ENCODE data around the gene SLC25A23.
A peak's percentile ranks its signal among the peaks of the same experiment; 100 is the strongest.
"Not testable (repeated sequence)": the region's sequence is repeated elsewhere in the genome, so short reads cannot be mapped to it uniquely, and the experiment has no call there.

Gene SLC25A23

GRCh38 chr19:6508028-6508771, 48.6 kb upstream of the SLC25A23 start:
- not testable (repeated sequence) for H3K9me3 ChIP-seq (ENCODE audit: control insufficient read depth, insufficient read depth, low read depth, low read length); H3K4me1 ChIP-seq (ENCODE audit: control insufficient read depth, insufficient read depth, low read length); H3K27ac ChIP-seq (ENCODE audit: extremely low read depth, low read depth, low read length); H3K4me3 ChIP-seq (ENCODE audit: low read depth, low read length); H3K36me3 ChIP-seq (ENCODE audit: control insufficient read depth in 2 of 2, insufficient read depth in 1 of 2, low read length in 2 of 2)
- CTCF ChIA-PET: interaction anchor here (0.6 kb wide), 1 partner anchor 1761 kb away, joined by 3 read pairs; no protein-coding TSS in a partner anchor
- POLR2A ChIA-PET: interaction anchor here (0.6 to 1.4 kb wide), 2 partner anchors 9 to 412 kb away, joined by 3 to 7 read pairs; no protein-coding TSS in a partner anchor
- TF ChIP-seq GLIS1 (tag by site-specific recombination; IDR thresholded peaks at IDR 0.05): peak; percentile 65

- TF ChIP-seq SP2 (tag by site-specific recombination; IDR thresholded peaks at IDR 0.05) (0 out of 2 replicates have a peak, but pooled peaks have one; percentile 14), ZNF529 (tag by site-specific recombination; IDR thresholded peaks at IDR 0.05; ENCODE audit: insufficient replicate concordance) (no peak), REPIN1 (tag by site-specific recombination; IDR thresholded peaks at IDR 0.05; ENCODE audit: low read depth) (no peak), ZNF239 (tag by site-specific recombination; IDR thresholded peaks at IDR 0.05) (no peak), ZBTB21 (tag by site-specific recombination; IDR thresholded peaks at IDR 0.05) (no peak), ZNF473 (tag by site-specific recombination; IDR thresholded peaks at IDR 0.05) (no peak), ZNF488 (tag by site-specific recombination; IDR thresholded peaks at IDR 0.05) (no peak), ZNF26 (tag by site-specific recombination; IDR thresholded peaks at IDR 0.05) (no peak), ZNF121 (tag by site-specific recombination; IDR thresholded peaks at IDR 0.05) (peak; percentile 76), GLIS1 (tag by site-specific recombination; IDR thresholded peaks at IDR 0.05) (peak; percentile 40)
- POLR2A ChIA-PET: no interaction called here
Measured at GRCh38 chr19:6503407-6504201, 44.0 kb upstream of the SLC25A23 start.

GRCh38 chr19:6501740-6502648, 42.4 kb upstream of the SLC25A23 start, which contains the start of gene TUBB4A:
Gene TUBB4A (minus strand): TSS chr19:6502309. CDS start chr19:6502212, 97 bp downstream.
- H3K36me3 ChIP-seq (ENCODE audit: control insufficient read depth in 2 of 2, insufficient read depth in 1 of 2, low read length in 2 of 2): no peaks in the 10 kb centered on the region; a peak in 1 of 3 replicates
- no peaks in the 10 kb centered on the region; the same call in 1 of the 2 replicates for H3K4me1 ChIP-seq (ENCODE audit: control insufficient read depth, insufficient read depth, low read length)
- H3K4me3 ChIP-seq (ENCODE audit: low read depth, low read length): peak within 1 kb of the TSS; percentile 42
- CTCF ChIA-PET: no interaction called here
- no peaks in the 10 kb centered on the region for H3K9me3 ChIP-seq (ENCODE audit: control insufficient read depth, insufficient read depth, low read depth, low read length)
- H3K27ac ChIP-seq (ENCODE audit: extremely low read depth, low read depth, low read length): no peak within 1 kb of the TSS
- POLR2A ChIA-PET: interaction anchor here (0.6 kb wide), 1 partner anchor 15 kb away, joined by 4 read pairs; no protein-coding TSS in a partner anchor
- no peak for TF ChIP-seq ZNF521 (tag by site-specific recombination; IDR thresholded peaks at IDR 0.05)
- 0 out of 2 replicates have a peak, but pooled peaks have one; percentile 24 for TF ChIP-seq ZNF561 (tag by site-specific recombination; IDR thresholded peaks at IDR 0.05; ENCODE audit: borderline replicate concordance)
- no peak for TF ChIP-seq ZNF175 (tag by site-specific recombination; IDR thresholded peaks at IDR 0.05)
- TF ChIP-seq SP2 (tag by site-specific recombination; IDR thresholded peaks at IDR 0.05): peak; percentile 72
- TF ChIP-seq ZNF404 (tag by site-specific recombination; IDR thresholded peaks at IDR 0.05): no peak
- peak; percentile 72 for TF ChIP-seq ZNF335 (tag by site-specific recombination; conservative IDR thresholded peaks at IDR 0.05)
- no peak for TF ChIP-seq ZNF654 (tag by site-specific recombination; IDR thresholded peaks at IDR 0.05; ENCODE audit: low read depth)
- TF ChIP-seq ZNF544 (tag by site-specific recombination; IDR thresholded peaks at IDR 0.05): no peak
- TF ChIP-seq ZNF518A (tag by site-specific recombination; conservative IDR thresholded peaks at IDR 0.05; ENCODE audit: low read depth): no peak
- no peak for TF ChIP-seq ZNF19 (tag by site-specific recombination; IDR thresholded peaks at IDR 0.05; ENCODE audit: low read depth)
- peak; percentile 91 for TF ChIP-seq SP3 (tag by site-specific recombination; IDR thresholded peaks at IDR 0.05)

More at GRCh38 chr19:6503407-6504201, 44.0 kb upstream of the SLC25A23 start:
- Histone ChIP-seq H3K4me3 (ENCODE audit: low read depth, low read length) (no peak overlapping the region), H3K9me3 (ENCODE audit: control insufficient read depth, insufficient read depth, low read depth, low read length) (no peaks in the 10 kb centered on the region), H3K4me1 (ENCODE audit: control insufficient read depth, insufficient read depth, low read length) (no peaks in the 10 kb centered on the region; the same call in 1 of the 2 replicates), H3K27ac (ENCODE audit: extremely low read depth, low read depth, low read length) (no peak overlapping the region), H3K36me3 (ENCODE audit: control insufficient read depth in 2 of 2, insufficient read depth in 1 of 2, low read length in 2 of 2) (no peaks in the 10 kb centered on the region; a peak in 1 of 3 replicates)
- CTCF ChIA-PET: interaction anchor here (0.6 to 1.3 kb wide), 3 partner anchors 16 to 278 kb away, joined by 3 to 6 read pairs (median 4); no protein-coding TSS in a partner anchor

All from HEK293 (cell line).